DND-41 (cell line): ENCODE measurements around the gene NRSN2.

Source experiments
- CTCF ChIP-seq: IDR thresholded peaks from 2 replicates; pipeline ENCODE4 v1.5.1; 2012; ENCODE audit warnings: borderline replicate concordance, low read length, moderate library complexity, mild to moderate bottlenecking; ENCODE audit not compliant: poor library complexity, severe bottlenecking; ENCODE audit errors: extremely low read depth
- EZH2 ChIP-seq: IDR thresholded peaks from 3 replicates; pipeline ENCODE4 v1.6.1; 2012; ENCODE audit warnings: borderline replicate concordance, low read depth, mild to moderate bottlenecking, moderate library complexity, low read length, inconsistent platforms; ENCODE audit not compliant: severe bottlenecking

GRCh38 chr20:328027-328974, 18.6 kb upstream of the NRSN2 start:
- TF ChIP-seq CTCF (no peak), EZH2 (no peak)
